HG02588 (cell line): ENCODE results near the gene SLC6A12.

Experiments used
- ATAC-seq: cut with Tn5 transposase; IDR thresholded peaks from one replicate; pipeline ENCODE4 v1.9.1; 2021; ENCODE audit warnings: mild to moderate bottlenecking, moderate library complexity; ENCODE audit not compliant: unreplicated experiment

The SLC6A12 gene

GRCh38 chr12:214003-214741, at the start of gene SLC6A12:
Gene SLC6A12 (minus strand): TSS chr12:214157. CDS start chr12:209986, 4,171 bp downstream.
- ATAC-seq, result no peak

GRCh38 chr12:263574-263973, 49.6 kb upstream of the SLC6A12 start:
- no peak for ATAC-seq

GRCh38 chr12:262817-263216, 48.9 kb upstream of the SLC6A12 start, which contains the start of gene SLC6A13:
Gene SLC6A13 (minus strand): TSS chr12:262836. CDS start chr12:260052, 2,784 bp downstream.
- ATAC-seq, result no peak

- ATAC-seq, result no peak
Measured at GRCh38 chr12:262113-262512, 48.2 kb upstream of the SLC6A12 start.

- ATAC-seq, result no peak
Measured at GRCh38 chr12:257521-258321, 43.8 kb upstream of the SLC6A12 start.

GRCh38 chr12:256958-257357, 43.0 kb upstream of the SLC6A12 start:
- ATAC-seq, result no peak

- no peak for ATAC-seq
Measured at GRCh38 chr12:256225-256624, 42.3 kb upstream of the SLC6A12 start.

- no peak for ATAC-seq
Measured at GRCh38 chr12:254912-255311, 41.0 kb upstream of the SLC6A12 start.

GRCh38 chr12:254039-254438, 40.1 kb upstream of the SLC6A12 start:
- ATAC-seq, result no peak

- ATAC-seq, result no peak
Measured at GRCh38 chr12:253116-253831, 39.3 kb upstream of the SLC6A12 start.

- ATAC-seq, result no peak
Measured at GRCh38 chr12:252636-253035, 38.7 kb upstream of the SLC6A12 start.

- no peak for ATAC-seq
Measured at GRCh38 chr12:247271-247670, 33.3 kb upstream of the SLC6A12 start.

- ATAC-seq, result no peak
Measured at GRCh38 chr12:243381-243780, 29.4 kb upstream of the SLC6A12 start.

- ATAC-seq, result no peak
Measured at GRCh38 chr12:242496-242895, 28.5 kb upstream of the SLC6A12 start.

- ATAC-seq, result no peak
Measured at GRCh38 chr12:241266-241665, 27.3 kb upstream of the SLC6A12 start.

- ATAC-seq, result no peak
Measured at GRCh38 chr12:240566-240965, 26.6 kb upstream of the SLC6A12 start.

- ATAC-seq, result no peak
Measured at GRCh38 chr12:238736-239398, 24.9 kb upstream of the SLC6A12 start.

- no peak for ATAC-seq
Measured at GRCh38 chr12:238116-238515, 24.2 kb upstream of the SLC6A12 start.

- no peak for ATAC-seq
Measured at GRCh38 chr12:237026-237815, 23.3 kb upstream of the SLC6A12 start.

- ATAC-seq, result no peak
Measured at GRCh38 chr12:236445-236844, 22.5 kb upstream of the SLC6A12 start.
